WTC11 (cell line): Measurements from ENCODE around the gene MAGI2.

Source experiments
- FOXP1 ChIP-seq: sonication (generic); formaldehyde crosslinking; IDR thresholded peaks from 2 replicates; pipeline ENCODE4 v1.8.0; 2022; ENCODE audit warnings: missing genetic modification reagents, mild to moderate bottlenecking, moderate library complexity, borderline replicate concordance
- NR3C1 ChIP-seq: sonication (generic); formaldehyde crosslinking; conservative IDR thresholded peaks from 2 replicates; pipeline ENCODE4 v1.8.1; 2023; ENCODE audit warnings: low read depth, mild to moderate bottlenecking, missing genetic modification reagents
- ZNF416 ChIP-seq: fragments of 250-450 bp; sonication (Bioruptor Pico); IDR thresholded peaks from 2 replicates; pipeline ENCODE4 v1.9.0; 2021; ENCODE audit warnings: mild to moderate bottlenecking, inconsistent platforms
- TF ChIP-seq, protein P1 (sequence below): sonication (generic); formaldehyde crosslinking; IDR thresholded peaks from 2 replicates; pipeline ENCODE4 v1.8.0; 2023; ENCODE audit warnings: mild to moderate bottlenecking, missing genetic modification reagents
- TF ChIP-seq, protein P2 (sequence below): fragments of 200-600 bp; IDR thresholded peaks from 2 replicates; pipeline ENCODE4 v1.8.0; 2022; ENCODE audit warnings: antibody characterized with exemption
- TF ChIP-seq, protein P3 (sequence below): sonication (generic); formaldehyde crosslinking; IDR thresholded peaks from 2 replicates; pipeline ENCODE4 v1.8.0; 2022; ENCODE audit warnings: mild to moderate bottlenecking, missing genetic modification reagents
- TF ChIP-seq, protein P4 (sequence below): sonication (generic); formaldehyde crosslinking; IDR thresholded peaks from 2 replicates; pipeline ENCODE4 v1.8.1; 2022; ENCODE audit warnings: mild to moderate bottlenecking, missing genetic modification reagents, moderate library complexity, borderline replicate concordance

DNA sequence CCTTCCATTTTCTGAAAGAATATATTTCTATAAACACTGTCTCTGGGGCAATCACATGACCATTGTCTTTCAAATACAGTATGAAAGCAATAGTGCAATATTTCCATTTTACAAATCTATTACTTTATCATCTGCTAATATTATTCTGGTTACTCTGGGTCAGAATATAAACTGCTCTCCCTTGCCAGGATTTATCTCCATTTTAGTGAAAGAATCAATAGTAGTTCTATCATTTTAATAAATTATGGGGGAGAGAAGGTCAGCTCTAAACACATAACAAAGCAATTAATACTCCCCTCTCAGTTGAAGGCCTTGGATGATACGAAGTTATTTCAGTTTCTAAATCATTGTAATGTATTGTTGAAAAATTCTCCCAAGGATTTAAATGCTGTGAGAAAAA lies 608.3 kb downstream of the MAGI2 start:
- no peak for TF ChIP-seq ZNF416 (CRISPR knock-in tag)
- TF ChIP-seq NR3C1 (CRISPR knock-in tag), result no peak
- TF ChIP-seq, protein P1, sequence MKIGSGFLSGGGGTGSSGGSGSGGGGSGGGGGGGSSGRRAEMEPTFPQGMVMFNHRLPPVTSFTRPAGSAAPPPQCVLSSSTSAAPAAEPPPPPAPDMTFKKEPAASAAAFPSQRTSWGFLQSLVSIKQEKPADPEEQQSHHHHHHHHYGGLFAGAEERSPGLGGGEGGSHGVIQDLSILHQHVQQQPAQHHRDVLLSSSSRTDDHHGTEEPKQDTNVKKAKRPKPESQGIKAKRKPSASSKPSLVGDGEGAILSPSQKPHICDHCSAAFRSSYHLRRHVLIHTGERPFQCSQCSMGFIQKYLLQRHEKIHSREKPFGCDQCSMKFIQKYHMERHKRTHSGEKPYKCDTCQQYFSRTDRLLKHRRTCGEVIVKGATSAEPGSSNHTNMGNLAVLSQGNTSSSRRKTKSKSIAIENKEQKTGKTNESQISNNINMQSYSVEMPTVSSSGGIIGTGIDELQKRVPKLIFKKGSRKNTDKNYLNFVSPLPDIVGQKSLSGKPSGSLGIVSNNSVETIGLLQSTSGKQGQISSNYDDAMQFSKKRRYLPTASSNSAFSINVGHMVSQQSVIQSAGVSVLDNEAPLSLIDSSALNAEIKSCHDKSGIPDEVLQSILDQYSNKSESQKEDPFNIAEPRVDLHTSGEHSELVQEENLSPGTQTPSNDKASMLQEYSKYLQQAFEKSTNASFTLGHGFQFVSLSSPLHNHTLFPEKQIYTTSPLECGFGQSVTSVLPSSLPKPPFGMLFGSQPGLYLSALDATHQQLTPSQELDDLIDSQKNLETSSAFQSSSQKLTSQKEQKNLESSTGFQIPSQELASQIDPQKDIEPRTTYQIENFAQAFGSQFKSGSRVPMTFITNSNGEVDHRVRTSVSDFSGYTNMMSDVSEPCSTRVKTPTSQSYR (CRISPR knock-in tag), result no peak
- TF ChIP-seq, protein P2, sequence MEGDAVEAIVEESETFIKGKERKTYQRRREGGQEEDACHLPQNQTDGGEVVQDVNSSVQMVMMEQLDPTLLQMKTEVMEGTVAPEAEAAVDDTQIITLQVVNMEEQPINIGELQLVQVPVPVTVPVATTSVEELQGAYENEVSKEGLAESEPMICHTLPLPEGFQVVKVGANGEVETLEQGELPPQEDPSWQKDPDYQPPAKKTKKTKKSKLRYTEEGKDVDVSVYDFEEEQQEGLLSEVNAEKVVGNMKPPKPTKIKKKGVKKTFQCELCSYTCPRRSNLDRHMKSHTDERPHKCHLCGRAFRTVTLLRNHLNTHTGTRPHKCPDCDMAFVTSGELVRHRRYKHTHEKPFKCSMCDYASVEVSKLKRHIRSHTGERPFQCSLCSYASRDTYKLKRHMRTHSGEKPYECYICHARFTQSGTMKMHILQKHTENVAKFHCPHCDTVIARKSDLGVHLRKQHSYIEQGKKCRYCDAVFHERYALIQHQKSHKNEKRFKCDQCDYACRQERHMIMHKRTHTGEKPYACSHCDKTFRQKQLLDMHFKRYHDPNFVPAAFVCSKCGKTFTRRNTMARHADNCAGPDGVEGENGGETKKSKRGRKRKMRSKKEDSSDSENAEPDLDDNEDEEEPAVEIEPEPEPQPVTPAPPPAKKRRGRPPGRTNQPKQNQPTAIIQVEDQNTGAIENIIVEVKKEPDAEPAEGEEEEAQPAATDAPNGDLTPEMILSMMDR, result no peak
- TF ChIP-seq, protein P3, sequence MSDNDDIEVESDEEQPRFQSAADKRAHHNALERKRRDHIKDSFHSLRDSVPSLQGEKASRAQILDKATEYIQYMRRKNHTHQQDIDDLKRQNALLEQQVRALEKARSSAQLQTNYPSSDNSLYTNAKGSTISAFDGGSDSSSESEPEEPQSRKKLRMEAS (CRISPR knock-in tag), result no peak
- TF ChIP-seq FOXP1 (CRISPR knock-in tag), result no peak
- TF ChIP-seq, protein P4, sequence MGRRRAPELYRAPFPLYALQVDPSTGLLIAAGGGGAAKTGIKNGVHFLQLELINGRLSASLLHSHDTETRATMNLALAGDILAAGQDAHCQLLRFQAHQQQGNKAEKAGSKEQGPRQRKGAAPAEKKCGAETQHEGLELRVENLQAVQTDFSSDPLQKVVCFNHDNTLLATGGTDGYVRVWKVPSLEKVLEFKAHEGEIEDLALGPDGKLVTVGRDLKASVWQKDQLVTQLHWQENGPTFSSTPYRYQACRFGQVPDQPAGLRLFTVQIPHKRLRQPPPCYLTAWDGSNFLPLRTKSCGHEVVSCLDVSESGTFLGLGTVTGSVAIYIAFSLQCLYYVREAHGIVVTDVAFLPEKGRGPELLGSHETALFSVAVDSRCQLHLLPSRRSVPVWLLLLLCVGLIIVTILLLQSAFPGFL, result no peak
